ENCODE results near the gene CDC42EP4. TPM values are rescaled to one million over a fixed set of nuclear protein-coding genes. Genes with fewer than 3 reads are reported as not detected.

The CDC42EP4 gene
- total RNA-seq, 1 donor from 2014 or later: 41.9 TPM

- H3K36me3 ChIP-seq (ENCODE audit: control insufficient read depth, insufficient read depth, low read length): peaks cover 2% of the 10 kb centered on the region
- no peak for DNase-seq (ENCODE audit: low read depth)
- no peaks in the 10 kb centered on the region for H3K27me3 ChIP-seq (ENCODE audit: control insufficient read depth, insufficient read depth, low read length)
- no peak overlapping the region for H3K4me3 ChIP-seq (ENCODE audit: low read depth, low read length)
- no peak for TF ChIP-seq CTCF (IDR thresholded peaks at IDR 0.05; ENCODE audit: insufficient read depth, low read length, poor library complexity, severe bottlenecking)
These were observed 26.2 kb downstream of the CDC42EP4 start for GRCh38 chr17:73285603-73285908.

- Histone ChIP-seq H3K27me3 (ENCODE audit: control insufficient read depth, insufficient read depth, low read length) (no peaks in the 10 kb centered on the region), H3K4me3 (ENCODE audit: low read depth, low read length) (no peak overlapping the region), H3K36me3 (ENCODE audit: control insufficient read depth, insufficient read depth, low read length) (peaks cover 2% of the 10 kb centered on the region)
- no peak for DNase-seq (ENCODE audit: low read depth)
- TF ChIP-seq CTCF (IDR thresholded peaks at IDR 0.05; ENCODE audit: insufficient read depth, low read length, poor library complexity, severe bottlenecking): no peak
These were observed 26.7 kb downstream of the CDC42EP4 start for GRCh38 chr17:73284906-73285602.

- TF ChIP-seq CTCF (IDR thresholded peaks at IDR 0.05; ENCODE audit: insufficient read depth, low read length, poor library complexity, severe bottlenecking): no peak
- no peak overlapping the region for H3K4me3 ChIP-seq (ENCODE audit: low read depth, low read length)
- H3K36me3 ChIP-seq (ENCODE audit: control insufficient read depth, insufficient read depth, low read length): peaks cover 2% of the 10 kb centered on the region
- DNase-seq (ENCODE audit: low read depth): no peak
- no peaks in the 10 kb centered on the region for H3K27me3 ChIP-seq (ENCODE audit: control insufficient read depth, insufficient read depth, low read length)
These were observed 27.4 kb downstream of the CDC42EP4 start for GRCh38 chr17:73284354-73284753.

GRCh38 chr17:73283841-73284282 lies 27.9 kb downstream of the CDC42EP4 start:
- H3K4me3 ChIP-seq (ENCODE audit: low read depth, low read length): no peak overlapping the region
- DNase-seq (ENCODE audit: low read depth): no peak

GRCh38 chr17:73283250-73283649 lies 28.6 kb downstream of the CDC42EP4 start:
- H3K27me3 ChIP-seq (ENCODE audit: control insufficient read depth, insufficient read depth, low read length): no peaks in the 10 kb centered on the region
- no peak overlapping the region for H3K4me3 ChIP-seq (ENCODE audit: low read depth, low read length)
- DNase-seq (ENCODE audit: low read depth): no peak
- TF ChIP-seq CTCF (IDR thresholded peaks at IDR 0.05; ENCODE audit: insufficient read depth, low read length, poor library complexity, severe bottlenecking): no peak
- H3K36me3 ChIP-seq (ENCODE audit: control insufficient read depth, insufficient read depth, low read length): peaks cover 2% of the 10 kb centered on the region

More at GRCh38 chr17:73283841-73284282, 27.9 kb downstream of the CDC42EP4 start:
- no peaks in the 10 kb centered on the region for H3K27me3 ChIP-seq (ENCODE audit: control insufficient read depth, insufficient read depth, low read length)
- peaks cover 2% of the 10 kb centered on the region for H3K36me3 ChIP-seq (ENCODE audit: control insufficient read depth, insufficient read depth, low read length)
- no peak for TF ChIP-seq CTCF (IDR thresholded peaks at IDR 0.05; ENCODE audit: insufficient read depth, low read length, poor library complexity, severe bottlenecking)

- Histone ChIP-seq H3K27me3 (ENCODE audit: control insufficient read depth, insufficient read depth, low read length) (no peaks in the 10 kb centered on the region), H3K36me3 (ENCODE audit: control insufficient read depth, insufficient read depth, low read length) (peaks cover 2% of the 10 kb centered on the region), H3K4me3 (ENCODE audit: low read depth, low read length) (no peak overlapping the region)
- no peak for TF ChIP-seq CTCF (IDR thresholded peaks at IDR 0.05; ENCODE audit: insufficient read depth, low read length, poor library complexity, severe bottlenecking)
- DNase-seq (ENCODE audit: low read depth): no peak
These were observed 29.2 kb downstream of the CDC42EP4 start for GRCh38 chr17:73282629-73283028.
